Neural cell (in vitro differentiated cells): Measurements from ENCODE around the gene FGGY. TPM values are rescaled to one million over a fixed set of nuclear protein-coding genes. Genes with fewer than 3 reads are reported as not detected.

Source experiments
- H2AFZ ChIP-seq: fragments of 200-600, 300-800 bp; sonication (generic), shearing (Covaris generic); 2 replicates; pipeline ENCODE4 v1.6.0; 2014; ENCODE audit warnings: low read depth, mild to moderate bottlenecking, antibody characterized with exemption, low read length, moderate library complexity
- H3F3A ChIP-seq: fragments of 200-600 bp; shearing (Covaris generic); 2 replicates; pipeline ENCODE4 v1.6.1; 2016; ENCODE audit warnings: mild to moderate bottlenecking, moderate library complexity, mixed read lengths, antibody characterized with exemption, low read length; ENCODE audit not compliant: insufficient read depth, poor library complexity, severe bottlenecking
- H3K27ac ChIP-seq: fragments of 200-600, 300-800 bp; sonication (generic), shearing (Covaris generic); 2 replicates; pipeline ENCODE4 v1.5.1; 2014; ENCODE audit warnings: mild to moderate bottlenecking, low read length, moderate library complexity
- H3K27me3 ChIP-seq: fragments of 300-800, 200-600 bp; sonication (generic), shearing (Covaris generic); 2 replicates; pipeline ENCODE4 v1.6.0; 2014; ENCODE audit warnings: mild to moderate bottlenecking, low read depth, low read length, moderate library complexity; ENCODE audit not compliant: insufficient read depth
- H3K36me3 ChIP-seq: fragments of 300-800, 200-600 bp; sonication (generic), shearing (Covaris generic); 2 replicates; pipeline ENCODE4 v1.5.1; 2014; ENCODE audit warnings: mild to moderate bottlenecking, antibody characterized with exemption, low read length, moderate library complexity; ENCODE audit not compliant: insufficient read depth
- H3K4me2 ChIP-seq: fragments of 300-800, 200-600 bp; sonication (generic), shearing (Covaris generic); 2 replicates; pipeline ENCODE4 v1.6.0; 2014; ENCODE audit warnings: mild to moderate bottlenecking, low read length
- H3K4me3 ChIP-seq: fragments of 300-800, 200-600 bp; sonication (generic), shearing (Covaris generic); 2 replicates; pipeline ENCODE4 v1.5.1; 2014; ENCODE audit warnings: mild to moderate bottlenecking, low read length, moderate library complexity
- H3K79me2 ChIP-seq: fragments of 200-600 bp; shearing (Covaris generic); replicated peaks from 2 replicates; pipeline ENCODE4 v1.6.0; 2014; ENCODE audit warnings: mild to moderate bottlenecking, low read length, moderate library complexity; ENCODE audit not compliant: insufficient read depth
- H3K9ac ChIP-seq: fragments of 300-800, 200-600 bp; sonication (generic), shearing (Covaris generic); 2 replicates; pipeline ENCODE4 v1.6.1; 2016; ENCODE audit warnings: mild to moderate bottlenecking, low read length, mixed read lengths
- H3K9me2 ChIP-seq: fragments of 200-600 bp; shearing (Covaris generic); 2 replicates; pipeline ENCODE4 v1.6.1; 2016; ENCODE audit warnings: mild to moderate bottlenecking, low read length, mixed read lengths; ENCODE audit not compliant: insufficient read depth
- H3K9me3 ChIP-seq: fragments of 200-600, 300-800 bp; sonication (generic), shearing (Covaris generic); 2 replicates; pipeline ENCODE4 v1.6.1; 2016; ENCODE audit warnings: mild to moderate bottlenecking, mixed run types, low read length, moderate library complexity, mixed read lengths
- H4K20me1 ChIP-seq: fragments of 200-600 bp; shearing (Covaris generic); 2 replicates; pipeline ENCODE4 v1.6.1; 2016; ENCODE audit warnings: mild to moderate bottlenecking, mixed run types; ENCODE audit not compliant: insufficient read depth
- CTCF ChIP-seq: fragments of 450-650 bp; IDR thresholded peaks from 2 replicates; pipeline ENCODE4 v1.5.1; 2014; ENCODE audit warnings: antibody characterized with exemption, mild to moderate bottlenecking, moderate library complexity; ENCODE audit not compliant: poor library complexity, severe bottlenecking
- EP300 ChIP-seq: fragments of 450-650 bp; conservative IDR thresholded peaks from 2 replicates; pipeline ENCODE4 v1.6.1; 2014; ENCODE audit warnings: antibody characterized with exemption, mild to moderate bottlenecking, moderate library complexity; ENCODE audit not compliant: poor library complexity, severe bottlenecking
- EZH2 ChIP-seq: fragments of 200-600, 300-800 bp; shearing (Covaris generic), sonication (generic); IDR thresholded peaks from 2 replicates; pipeline ENCODE4 v1.6.1; 2014; ENCODE audit warnings: antibody characterized with exemption, low read length, borderline replicate concordance, mild to moderate bottlenecking; ENCODE audit not compliant: insufficient read depth, poor library complexity, severe bottlenecking
- MXI1 ChIP-seq: fragments of 450-650 bp; conservative IDR thresholded peaks from 2 replicates; pipeline ENCODE4 v1.6.1; 2014; ENCODE audit warnings: antibody characterized with exemption, mild to moderate bottlenecking; ENCODE audit not compliant: poor library complexity, severe bottlenecking
- POLR2AphosphoS5 ChIP-seq: IDR thresholded peaks from 2 replicates; pipeline ENCODE4 v1.6.1; 2012
- RAD21 ChIP-seq: fragments of 450-650 bp; conservative IDR thresholded peaks from 2 replicates; pipeline ENCODE4 v1.6.1; 2014; ENCODE audit warnings: antibody characterized with exemption, mild to moderate bottlenecking, moderate library complexity
- SMC3 ChIP-seq: fragments of 450-650 bp; conservative IDR thresholded peaks from 2 replicates; pipeline ENCODE4 v1.6.1; 2014; ENCODE audit warnings: antibody characterized with exemption, mild to moderate bottlenecking, moderate library complexity; ENCODE audit not compliant: poor library complexity
- TAF1 ChIP-seq: IDR thresholded peaks from 2 replicates; pipeline ENCODE4 v1.6.1; 2012; ENCODE audit warnings: low read depth
- polyA plus RNA-seq: library from polyadenylated mRNA; depleted of rRNA; stranded (reverse); fragments of >200 nt; gene quantifications from 2 replicates; pipeline ENCODE4 v1.2.3, GENCODE V29; 2014
- TF ChIP-seq, protein P1 (sequence below): IDR thresholded peaks from 2 replicates; pipeline ENCODE4 v1.6.1; 2012; ENCODE audit warnings: borderline replicate concordance

The FGGY gene
- polyA plus RNA-seq, 1 donor from 2014 or later, result 7.4 TPM

DNA sequence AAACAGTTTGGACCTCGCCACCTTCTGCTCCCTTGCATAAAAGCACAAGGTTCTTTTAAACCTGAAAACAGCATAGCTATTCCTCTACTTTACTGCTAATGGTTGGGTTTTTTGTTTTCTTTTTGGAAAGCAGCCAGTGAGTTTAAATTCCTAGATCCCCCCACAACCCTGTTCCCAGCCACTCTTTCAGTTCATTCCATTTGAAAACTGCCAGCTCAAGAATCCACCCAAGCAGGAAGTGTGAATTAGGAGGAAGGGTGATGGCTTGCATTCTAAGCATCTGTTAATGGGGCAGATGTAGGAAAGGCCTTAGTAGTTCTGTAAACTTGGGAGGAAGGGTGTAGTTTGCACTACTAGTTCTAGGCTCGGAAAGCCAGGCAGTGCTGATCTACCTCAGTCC lies 344.9 kb downstream of the FGGY start:
- H4K20me1 ChIP-seq, result no peaks in the 10 kb centered on the region

DNA sequence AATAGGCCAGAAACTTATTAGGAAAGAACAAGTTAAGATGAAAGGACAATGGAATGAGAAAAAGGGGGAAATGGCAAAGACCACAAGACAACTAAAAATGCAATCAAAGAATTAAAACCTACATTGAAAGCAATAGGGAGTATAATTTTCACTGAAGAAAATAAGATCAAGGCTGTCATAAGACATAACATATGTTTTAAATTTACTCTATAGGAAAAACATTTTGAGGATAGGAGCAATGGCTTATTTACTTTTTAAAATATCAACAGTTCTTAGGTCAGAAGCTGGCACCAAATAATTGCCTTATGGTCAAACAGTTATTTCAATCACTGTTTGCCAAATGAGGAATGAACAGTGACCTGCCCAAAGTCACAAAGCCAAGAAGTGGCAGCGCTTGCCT lies 346.6 kb downstream of the FGGY start:
- Histone ChIP-seq H3K36me3 (no peaks in the 10 kb centered on the region), H3K27me3 (no peaks in the 10 kb centered on the region), H3K9me3 (no peaks in the 10 kb centered on the region), H3K9me2 (no peaks in the 10 kb centered on the region), H3K79me2 (no peaks in the 10 kb centered on the region), H3K9ac (no peak overlapping the region), H3K27ac (no peak overlapping the region), H3K4me2 (no peak overlapping the region), H4K20me1 (no peaks in the 10 kb centered on the region), H3F3A (no peaks in the 10 kb centered on the region), H2AFZ (no peak overlapping the region), H3K4me3 (no peak overlapping the region)
- no peak for TF ChIP-seq MXI1
- no peak for TF ChIP-seq TAF1
- no peak for TF ChIP-seq CTCF
- no peak for TF ChIP-seq EP300
- no peak for TF ChIP-seq SMC3
- TF ChIP-seq, protein P1, sequence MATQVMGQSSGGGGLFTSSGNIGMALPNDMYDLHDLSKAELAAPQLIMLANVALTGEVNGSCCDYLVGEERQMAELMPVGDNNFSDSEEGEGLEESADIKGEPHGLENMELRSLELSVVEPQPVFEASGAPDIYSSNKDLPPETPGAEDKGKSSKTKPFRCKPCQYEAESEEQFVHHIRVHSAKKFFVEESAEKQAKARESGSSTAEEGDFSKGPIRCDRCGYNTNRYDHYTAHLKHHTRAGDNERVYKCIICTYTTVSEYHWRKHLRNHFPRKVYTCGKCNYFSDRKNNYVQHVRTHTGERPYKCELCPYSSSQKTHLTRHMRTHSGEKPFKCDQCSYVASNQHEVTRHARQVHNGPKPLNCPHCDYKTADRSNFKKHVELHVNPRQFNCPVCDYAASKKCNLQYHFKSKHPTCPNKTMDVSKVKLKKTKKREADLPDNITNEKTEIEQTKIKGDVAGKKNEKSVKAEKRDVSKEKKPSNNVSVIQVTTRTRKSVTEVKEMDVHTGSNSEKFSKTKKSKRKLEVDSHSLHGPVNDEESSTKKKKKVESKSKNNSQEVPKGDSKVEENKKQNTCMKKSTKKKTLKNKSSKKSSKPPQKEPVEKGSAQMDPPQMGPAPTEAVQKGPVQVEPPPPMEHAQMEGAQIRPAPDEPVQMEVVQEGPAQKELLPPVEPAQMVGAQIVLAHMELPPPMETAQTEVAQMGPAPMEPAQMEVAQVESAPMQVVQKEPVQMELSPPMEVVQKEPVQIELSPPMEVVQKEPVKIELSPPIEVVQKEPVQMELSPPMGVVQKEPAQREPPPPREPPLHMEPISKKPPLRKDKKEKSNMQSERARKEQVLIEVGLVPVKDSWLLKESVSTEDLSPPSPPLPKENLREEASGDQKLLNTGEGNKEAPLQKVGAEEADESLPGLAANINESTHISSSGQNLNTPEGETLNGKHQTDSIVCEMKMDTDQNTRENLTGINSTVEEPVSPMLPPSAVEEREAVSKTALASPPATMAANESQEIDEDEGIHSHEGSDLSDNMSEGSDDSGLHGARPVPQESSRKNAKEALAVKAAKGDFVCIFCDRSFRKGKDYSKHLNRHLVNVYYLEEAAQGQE, result no peak

More for the DNA sequence above, 344.9 kb downstream of the FGGY start:
- Histone ChIP-seq H3K36me3 (no peaks in the 10 kb centered on the region), H3K9me2 (no peaks in the 10 kb centered on the region), H2AFZ (no peak overlapping the region), H3F3A (no peaks in the 10 kb centered on the region), H3K9ac (no peak overlapping the region), H3K27me3 (no peaks in the 10 kb centered on the region), H3K79me2 (no peaks in the 10 kb centered on the region), H3K9me3 (no peaks in the 10 kb centered on the region), H3K4me2 (no peak overlapping the region), H3K27ac (no peak overlapping the region), H3K4me3 (no peak overlapping the region)
- TF ChIP-seq POLR2AphosphoS5, result no peak
- TF ChIP-seq, protein P1, result no peak
- no peak for TF ChIP-seq MXI1
- TF ChIP-seq RAD21, result no peak
- no peak for TF ChIP-seq CTCF
- no peak for TF ChIP-seq TAF1
- no peak for TF ChIP-seq EP300
- no peak for TF ChIP-seq SMC3
- TF ChIP-seq EZH2, result no peak
